Stimulated activated CD8-positive, alpha-beta memory T cell treated with anti-CD3 and anti-CD28 coated beads, Interleukin-4, amount 100 ng/mL, for 48 hours (primary cell): ENCODE results near the gene SNAI1.

ENCODE experiments used
- DNase-seq: peaks from one replicate; pipeline ENCODE4 v3.0.0-alpha.2; 2020

The SNAI1 gene

DNA sequence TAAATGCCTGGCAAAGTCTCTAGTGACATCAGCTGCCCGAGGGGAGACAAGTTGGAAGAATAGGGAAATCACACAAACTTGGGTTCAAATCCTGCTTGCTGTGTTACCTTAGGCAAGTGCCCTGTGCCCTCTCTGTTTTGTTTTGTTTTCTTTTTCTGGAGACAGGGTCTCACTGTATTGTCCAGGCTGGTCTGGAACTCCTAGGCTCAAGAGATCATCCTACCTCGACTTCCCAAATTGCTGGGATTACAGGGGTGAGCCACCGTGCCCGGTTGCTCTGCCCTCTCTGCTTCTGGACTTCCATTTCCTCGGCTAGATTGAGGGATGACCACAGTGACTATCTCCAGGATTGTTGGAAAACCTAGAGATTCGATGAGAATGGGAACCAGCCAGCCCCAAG is 55.4 kb downstream of the SNAI1 start:
- DNase-seq: no peak
